H1 (cell line): ENCODE measurements around the gene LONRF2. TPM values are rescaled to one million over a fixed set of nuclear protein-coding genes. Genes with fewer than 3 reads are reported as not detected.

Experiments
- CTCF ChIA-PET: fragments of 300-600 bp; sonication (Branson Sonifier 250); formaldehyde crosslinking; loops from one replicate; lab custom pipeline; 2021; ENCODE audit not compliant: partially characterized antibody; lab: Charles Lee
- POLR2A ChIA-PET: fragments of 300-600 bp; sonication (Branson Sonifier 250); formaldehyde crosslinking; loops from one replicate; lab custom pipeline; 2021; ENCODE audit warnings: inconsistent platforms; ENCODE audit not compliant: partially characterized antibody; lab: Charles Lee
- DNase-seq, 2 experiments: peaks; one replicate each; pipeline versions ENCODE4 v3.0.0 to v3.0.0-alpha.2; 2010 to 2022; ENCODE audit warnings: low spot score in 2 of 2, low read depth in 1 of 2, mixed read lengths in 1 of 2
- FAIRE-seq: peaks from 2 replicates; lab custom pipeline; 2011; peaks lifted over from hg19 to GRCh38; lab: Jason Lieb, UNC
- H2AFZ ChIP-seq: 2 replicates; pipeline ENCODE4 v1.8.1; 2012; ENCODE audit warnings: low read length, inconsistent platforms
- H2AK5ac ChIP-seq: 2 replicates; pipeline ENCODE4 v1.6.1; 2013; ENCODE audit warnings: low read depth, low read length
- H2BK120ac ChIP-seq: replicated peaks from 2 replicates; pipeline ENCODE3; 2013; ENCODE audit warnings: low read depth, low read length, inconsistent platforms
- H2BK12ac ChIP-seq: 2 replicates; pipeline ENCODE4 v1.6.1; 2013; ENCODE audit warnings: low read depth, low read length
- H2BK15ac ChIP-seq: 2 replicates; pipeline ENCODE4 v1.6.1; 2013; ENCODE audit warnings: low read length
- H2BK20ac ChIP-seq: 2 replicates; pipeline ENCODE4 v1.6.1; 2013; ENCODE audit warnings: low read length
- H2BK5ac ChIP-seq: 2 replicates; pipeline ENCODE4 v1.6.1; 2013; ENCODE audit warnings: low read depth, low read length
- H3K14ac ChIP-seq: 2 replicates; pipeline ENCODE4 v1.6.1; 2013; ENCODE audit warnings: inconsistent platforms; ENCODE audit not compliant: insufficient read length
- H3K18ac ChIP-seq: 2 replicates; pipeline ENCODE4 v1.6.1; 2013; ENCODE audit warnings: low read length; ENCODE audit errors: extremely low read depth
- H3K23ac ChIP-seq: 2 replicates; pipeline ENCODE4 v1.6.1; 2013; ENCODE audit warnings: inconsistent platforms; ENCODE audit not compliant: insufficient read length
- H3K23me2 ChIP-seq: 2 replicates; pipeline ENCODE4 v1.6.1; 2013; ENCODE audit warnings: low read depth, low read length
- H3K27ac ChIP-seq: 2 replicates; pipeline ENCODE4 v1.6.1; 2011; ENCODE audit warnings: low read depth, low read length, inconsistent platforms
- H3K27me3 ChIP-seq, 4 experiments: replicated peaks in 1 of 4; 1 replicate in 1 of 4; 2 replicates in 3 of 4; pipeline versions ENCODE4 v1.6.1 to v1.8.1; 2011 to 2013; ENCODE audit warnings: low read length in 3 of 4, mild to moderate bottlenecking in 3 of 4, inconsistent platforms in 2 of 4, mixed read lengths in 2 of 4, moderate library complexity in 1 of 4; ENCODE audit not compliant: control insufficient read depth in 3 of 4, insufficient read depth in 3 of 4; ENCODE audit errors: extremely low read depth in 1 of 4
- H3K36me3 ChIP-seq, 4 experiments: 2 replicates each; pipeline versions ENCODE4 v1.6.1 to v1.8.1; 2011 to 2013; ENCODE audit warnings: mild to moderate bottlenecking in 4 of 4, low read length in 3 of 4, moderate library complexity in 2 of 4, control low read depth in 1 of 4, inconsistent platforms in 1 of 4; ENCODE audit not compliant: insufficient read depth in 4 of 4, control insufficient read depth in 2 of 4
- H3K4ac ChIP-seq: replicated peaks from 2 replicates; pipeline ENCODE3; 2013; ENCODE audit warnings: low read length, low read depth, mixed read lengths, inconsistent platforms; ENCODE audit not compliant: insufficient read length
- H3K4me1 ChIP-seq, 4 experiments: replicated peaks in 1 of 4; 1 replicate in 1 of 4; 2 replicates in 3 of 4; pipeline versions ENCODE4 v1.6.1 to v1.8.1; 2011 to 2013; ENCODE audit warnings: low read length in 3 of 4, inconsistent platforms in 2 of 4, mixed read lengths in 1 of 4; ENCODE audit not compliant: insufficient read depth in 4 of 4, control insufficient read depth in 3 of 4
- H3K4me2 ChIP-seq, 2 experiments: 2 replicates each; pipeline versions ENCODE4 v1.6.1 to v1.8.1; 2011 to 2013; ENCODE audit warnings: low read depth in 2 of 2, low read length in 2 of 2, control low read depth in 1 of 2, inconsistent platforms in 1 of 2, mild to moderate bottlenecking in 1 of 2; ENCODE audit not compliant: insufficient read depth in 1 of 2
- H3K4me3 ChIP-seq, 4 experiments: fragments of 200-600, 300-600 bp in 1 of 4; sonication (generic), shearing (Covaris generic), sonication (Bioruptor Twin) in 1 of 4; 2 replicates each; pipeline versions ENCODE4 v1.5.1 to v1.8.1; 2011 to 2016; ENCODE audit warnings: low read length in 4 of 4, low read depth in 3 of 4, control low read depth in 2 of 4, inconsistent platforms in 2 of 4, mild to moderate bottlenecking in 2 of 4, mixed read lengths in 1 of 4, moderate library complexity in 1 of 4; ENCODE audit not compliant: insufficient read depth in 2 of 4; ENCODE audit errors: extremely low read depth in 1 of 4
- H3K56ac ChIP-seq: replicated peaks from 2 replicates; pipeline ENCODE3; 2013; ENCODE audit warnings: low read depth, mild to moderate bottlenecking, mixed read lengths, low read length, inconsistent platforms; ENCODE audit not compliant: insufficient read length
- H3K79me1 ChIP-seq: 2 replicates; pipeline ENCODE4 v1.6.1; 2013; ENCODE audit warnings: low read depth, low read length, control low read depth
- H3K79me2 ChIP-seq, 2 experiments: 2 replicates each; pipeline versions ENCODE4 v1.6.1 to v1.8.1; 2012 to 2013; ENCODE audit warnings: low read length in 2 of 2, mild to moderate bottlenecking in 2 of 2, inconsistent platforms in 1 of 2; ENCODE audit not compliant: insufficient read depth in 2 of 2, control insufficient read depth in 1 of 2
- H3K9ac ChIP-seq, 4 experiments: replicated peaks in 1 of 4; 1 replicate in 1 of 4; 2 replicates in 3 of 4; pipeline versions ENCODE4 v1.6.1 to v1.8.1; 2011 to 2013; ENCODE audit warnings: low read depth in 3 of 4, low read length in 3 of 4, control low read depth in 2 of 4, mild to moderate bottlenecking in 2 of 4, moderate library complexity in 2 of 4, inconsistent platforms in 1 of 4; ENCODE audit errors: extremely low read depth in 1 of 4
- H3K9me3 ChIP-seq, 2 experiments: 2 replicates each; pipeline versions ENCODE4 v1.6.1 to v1.8.1; 2012 to 2013; ENCODE audit warnings: mild to moderate bottlenecking in 2 of 2, moderate library complexity in 2 of 2, control low read depth in 1 of 2, inconsistent platforms in 1 of 2, low read depth in 1 of 2, low read length in 1 of 2, mixed read lengths in 1 of 2; ENCODE audit not compliant: insufficient read depth in 2 of 2
- H4K20me1 ChIP-seq, 2 experiments: replicated peaks in 1 of 2; 2 replicates each; pipeline versions ENCODE3 to v1.8.1; 2011 to 2013; ENCODE audit warnings: inconsistent platforms in 2 of 2, low read length in 2 of 2, mild to moderate bottlenecking in 1 of 2; ENCODE audit not compliant: insufficient read depth in 2 of 2, control insufficient read depth in 1 of 2
- H4K5ac ChIP-seq: 2 replicates; pipeline ENCODE4 v1.6.1; 2013; ENCODE audit warnings: low read length, low read depth, mixed read lengths, inconsistent platforms; ENCODE audit not compliant: insufficient read length
- H4K8ac ChIP-seq: 2 replicates; pipeline ENCODE4 v1.8.0; 2013; ENCODE audit warnings: mild to moderate bottlenecking, moderate library complexity, low read length, inconsistent platforms; ENCODE audit not compliant: insufficient read depth; ENCODE audit errors: extremely low read depth
- H4K91ac ChIP-seq: replicated peaks from 2 replicates; pipeline ENCODE3; 2013; ENCODE audit warnings: low read length, mixed read lengths, inconsistent platforms; ENCODE audit not compliant: insufficient read length
- CBX8 ChIP-seq: fragments of 300-800, 300-1000 bp; sonication (generic); IDR thresholded peaks from 2 replicates; pipeline ENCODE4 v1.7.1; 2016; ENCODE audit warnings: low read depth, low read length, borderline replicate concordance
- CHD1 ChIP-seq: IDR thresholded peaks from 2 replicates; pipeline ENCODE4 v1.6.1; 2012; ENCODE audit warnings: low read depth, low read length, improper control_type of control experiment
- CHD2 ChIP-seq: IDR thresholded peaks from 2 replicates; pipeline ENCODE4 v1.6.1; 2012; ENCODE audit warnings: low read length, improper control_type of control experiment
- CREB1 ChIP-seq: IDR thresholded peaks from 2 replicates; pipeline ENCODE4 v1.6.1; 2012; ENCODE audit warnings: inconsistent platforms
- EGR1 ChIP-seq: IDR thresholded peaks from 2 replicates; pipeline ENCODE4 v1.6.1; 2011; ENCODE audit warnings: low read depth, low read length, borderline replicate concordance
- FOSL1 ChIP-seq: IDR thresholded peaks from 2 replicates; pipeline ENCODE4 v1.6.1; 2011; ENCODE audit warnings: mild to moderate bottlenecking, low read depth, low read length, moderate library complexity; ENCODE audit not compliant: insufficient read depth
- JUND ChIP-seq: IDR thresholded peaks from 2 replicates; pipeline ENCODE4 v1.6.1; 2011; ENCODE audit warnings: mild to moderate bottlenecking, improper control_type of control experiment, low read length
- MAFK ChIP-seq: IDR thresholded peaks from 2 replicates; pipeline ENCODE4 v1.6.1; 2012; ENCODE audit warnings: low read depth, mild to moderate bottlenecking, improper control_type of control experiment, low read length
- POLR2A ChIP-seq, 2 experiments: IDR thresholded peaks; 1 replicate in 1 of 2; 2 replicates in 1 of 2; pipeline ENCODE4 v1.6.1; 2011; ENCODE audit warnings: low read depth in 2 of 2, low read length in 2 of 2, mild to moderate bottlenecking in 2 of 2; ENCODE audit errors: control extremely low read depth in 1 of 2
- POLR2AphosphoS5 ChIP-seq: IDR thresholded peaks from 2 replicates; pipeline ENCODE4 v1.6.1; 2011; ENCODE audit warnings: low read depth, low read length
- RAD21 ChIP-seq, 2 experiments: IDR thresholded peaks in 1 of 2; conservative IDR thresholded peaks in 1 of 2; 2 replicates each; pipeline ENCODE4 v1.6.1; 2011; ENCODE audit warnings: low read depth in 2 of 2, low read length in 2 of 2, improper control_type of control experiment in 1 of 2, inconsistent platforms in 1 of 2, mild to moderate bottlenecking in 1 of 2, moderate library complexity in 1 of 2
- RBBP5 ChIP-seq: IDR thresholded peaks from 2 replicates; pipeline ENCODE4 v1.7.1; 2012; ENCODE audit warnings: low read depth, mild to moderate bottlenecking, inconsistent platforms, low read length, moderate library complexity, borderline replicate concordance
- RNF2 ChIP-seq: fragments of 200-900, 300-1000 bp; sonication (generic); IDR thresholded peaks from 2 replicates; pipeline ENCODE4 v1.7.1; 2016; ENCODE audit warnings: borderline replicate concordance, low read depth, mild to moderate bottlenecking, antibody characterized with exemption, low read length; ENCODE audit not compliant: poor library complexity, severe bottlenecking; ENCODE audit errors: missing control alignments
- TAF7 ChIP-seq: optimal IDR thresholded peaks from 2 replicates; pipeline ENCODE3; 2011; ENCODE audit warnings: low read depth, mild to moderate bottlenecking, inconsistent platforms, low read length, moderate library complexity, borderline replicate concordance
- ZNF274 ChIP-seq: IDR thresholded peaks from 2 replicates; pipeline ENCODE4 v1.7.0; 2012; ENCODE audit warnings: low read length, borderline replicate concordance; ENCODE audit errors: extremely low read depth
- WGBS, 2 experiments: shearing (Covaris generic) in 1 of 2; methylation state at CpG; one replicate each; pipeline versions ENCODE4 v1.1.6 to v1.1.7; 2013 to 2015; ENCODE audit warnings: low lambda C conversion rate in 2 of 2, mixed read lengths in 2 of 2, inconsistent platforms in 1 of 2, low coverage in 1 of 2, missing lambda C conversion rate in 1 of 2; ENCODE audit not compliant: insufficient replicate concordance in 2 of 2, insufficient coverage in 1 of 2, insufficient read length in 1 of 2; ENCODE audit errors: extremely low coverage in 1 of 2, missing lambda C conversion rate in 1 of 2; 5-methylcytosine and 5-hydroxymethylcytosine counted together
- polyA plus RNA-seq, 7 experiments: library from polyadenylated mRNA; depleted of rRNA in 3 of 7; stranded (reverse) in 5 of 7; unstranded in 2 of 7; fragments of >200 nt in 5 of 7; fragments of 200-250 nt in 2 of 7; gene quantifications; 1 replicate in 5 of 7; 2 replicates in 1 of 7; 4 replicates in 1 of 7; pipeline versions ENCODE4 v1.2.1 to v1.2.3, GENCODE V29; 2011 to 2013; ENCODE audit warnings: missing spikeins in 2 of 7, mixed read lengths in 2 of 7
- total RNA-seq: library from RNA; stranded (reverse); fragmentation: NEBNext Ultra II Directional; extraction: Animal tissue kit (Norgen Biotek cat#: 25700); gene quantifications from 2 replicates; pipeline ENCODE4 v1.2.1, GENCODE V29; 2021

LONRF2 gene
- total and polyA plus RNA-seq, 2 of the 8 experiments (the other 6 are each of a cell fraction or from before 2014, with no cell fraction given), result 0.24 to 0.74 TPM

DNA sequence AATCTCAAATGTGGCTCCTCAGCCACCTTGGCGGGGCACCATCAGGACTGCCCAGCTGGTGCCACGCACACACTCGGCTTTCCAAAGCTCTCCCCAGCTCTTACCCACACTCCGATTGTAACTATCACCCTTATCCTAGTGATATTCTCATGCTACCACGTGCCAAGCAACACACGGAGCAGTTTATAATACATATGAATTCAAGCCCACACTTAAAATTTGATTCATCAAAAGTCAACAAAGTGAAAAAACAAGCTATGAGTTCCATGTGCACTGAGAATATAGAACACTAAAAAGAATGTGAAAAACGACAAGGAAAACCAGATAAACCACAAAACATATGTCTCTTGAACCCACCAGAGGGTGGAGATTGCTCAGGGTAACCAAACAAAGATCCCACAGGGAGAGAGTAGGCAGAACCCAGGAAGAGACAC, 31.6 kb downstream of the LONRF2 start:
- WGBS, 2 experiments, result 88% methylated on average over 7 of the region's 7 CpGs; no CpG with 5 or more reads in 1 of the 2 experiments
- no peak for TF ChIP-seq JUND
- TF ChIP-seq POLR2AphosphoS5, result no peak
- TF ChIP-seq RBBP5, result no peak
- no peak for TF ChIP-seq CBX8
- TF ChIP-seq POLR2A (IDR thresholded peaks at IDR 0.05; ENCODE audit: control extremely low read depth in 1 of 2, low read depth in 2 of 2, low read length in 2 of 2), result no peak
- TF ChIP-seq RAD21 (IDR thresholded peaks at IDR 0.05 in 1 of 2, conservative IDR thresholded peaks at IDR 0.05 in 1 of 2; ENCODE audit: low read depth in 2 of 2, low read length in 2 of 2), result no peak
- TF ChIP-seq CHD1, result no peak
- no peak for TF ChIP-seq CREB1
- no peak for TF ChIP-seq CHD2
- no peak for TF ChIP-seq TAF7
- TF ChIP-seq FOSL1, result no peak
- TF ChIP-seq MAFK, result no peak
- TF ChIP-seq RNF2, result no peak
- no peak for TF ChIP-seq EGR1
- TF ChIP-seq ZNF274, result no peak

More for the DNA sequence above, 31.6 kb downstream of the LONRF2 start:
- H4K91ac ChIP-seq, result no peak overlapping the region
- H3K4me1 ChIP-seq, result peaks cover 0 to 17% (median 5%) of the 10 kb centered on the region in 4 experiments; a peak in 4 of 7 replicates
- no peaks in the 10 kb centered on the region for H3K79me1 ChIP-seq
- no peak overlapping the region for H4K8ac ChIP-seq
- no peak for FAIRE-seq
- H3K36me3 ChIP-seq, result no peaks in the 10 kb centered on the region; a peak in 2 of 8 replicates
- H2AFZ ChIP-seq, result no peak overlapping the region
- H2BK12ac ChIP-seq, result no peak overlapping the region
- H4K5ac ChIP-seq, result no peak overlapping the region
- no peak overlapping the region for H2BK20ac ChIP-seq
- no peak overlapping the region for H2BK5ac ChIP-seq
- H3K4me3 ChIP-seq, result no peak overlapping the region
- H3K23me2 ChIP-seq, result no peaks in the 10 kb centered on the region
- H3K9ac ChIP-seq, result no peak overlapping the region
- H3K18ac ChIP-seq, result no peak overlapping the region
- no peak for DNase-seq
- no peak overlapping the region for H3K23ac ChIP-seq
- H4K20me1 ChIP-seq, result no peaks in the 10 kb centered on the region
- H3K4ac ChIP-seq, result no peak overlapping the region
- H3K79me2 ChIP-seq, result no peaks in the 10 kb centered on the region
- H3K56ac ChIP-seq, result no peak overlapping the region
- ChIA-PET POLR2A (interaction anchor here (0.6 kb wide), 1 partner anchor 917 kb away, joined by 3 read pairs; no protein-coding TSS in a partner anchor), CTCF (interaction anchor here (0.6 to 1.7 kb wide), 4 partner anchors 22 to 679 kb away, joined by 3 to 5 read pairs (median 4); no protein-coding TSS in a partner anchor)
- no peak overlapping the region for H3K4me2 ChIP-seq
- no peak overlapping the region for H3K14ac ChIP-seq
- no peak overlapping the region for H2BK120ac ChIP-seq
- H3K27ac ChIP-seq, result no peak overlapping the region
- H3K9me3 ChIP-seq, result no peaks in the 10 kb centered on the region
- no peak overlapping the region for H2BK15ac ChIP-seq
- H3K27me3 ChIP-seq, result no peaks in the 10 kb centered on the region
- H2AK5ac ChIP-seq, result no peak overlapping the region
